GM21737 (cell line): Measurements from ENCODE around the gene ELL2.
A peak's percentile ranks its signal among the peaks of the same experiment; 100 is the strongest.
"Not testable (repeated sequence)": the region's sequence is repeated elsewhere in the genome, so short reads cannot be mapped to it uniquely, and the experiment has no call there.

Source experiments
- ATAC-seq: cut with Tn5 transposase; IDR thresholded peaks from one replicate; pipeline ENCODE4 v1.9.1; 2021; ENCODE audit warnings: mild to moderate bottlenecking, moderate library complexity; ENCODE audit not compliant: unreplicated experiment

ELL2 gene

GRCh38 chr5:95862671-95863382 is 98.8 kb downstream of the ELL2 start:
- ATAC-seq = no peak

DNA sequence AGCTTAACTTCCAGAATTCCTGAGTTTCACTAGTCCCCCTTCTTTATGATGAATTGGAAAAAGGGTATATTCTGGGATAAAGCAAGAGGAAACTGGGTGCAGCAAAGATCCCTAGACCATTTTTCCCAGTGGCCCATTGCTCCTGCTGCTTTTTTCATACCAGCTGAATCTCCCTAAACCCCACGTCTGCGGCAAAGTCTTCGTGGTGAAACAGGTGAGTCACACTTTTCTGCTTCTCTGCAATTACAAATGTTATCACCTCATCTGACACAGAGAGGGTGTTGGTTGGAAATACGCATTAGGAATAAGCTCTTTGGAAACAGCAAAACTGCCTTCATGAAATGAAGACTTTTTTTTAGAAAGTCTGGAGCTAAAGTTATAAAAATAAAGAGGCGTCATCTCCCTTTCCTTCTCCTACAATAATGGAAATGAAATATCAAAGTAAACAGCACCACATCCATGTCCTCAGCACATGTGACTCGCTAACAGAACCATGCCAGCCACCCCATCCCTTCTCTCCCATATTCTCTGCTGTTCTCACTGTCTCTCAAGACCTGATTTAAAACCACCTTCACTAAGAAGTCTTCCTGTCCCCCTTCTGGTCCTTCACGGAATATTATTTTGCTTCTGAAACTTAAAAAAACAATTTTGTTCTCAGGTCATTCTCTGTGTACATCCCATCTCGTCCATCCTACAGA is 99.6 kb downstream of the ELL2 start:
- ATAC-seq = no peak

GRCh38 chr5:95861221-95861863 is 100.3 kb downstream of the ELL2 start:
- ATAC-seq = no peak

GRCh38 chr5:95859661-95860060 is 102.0 kb downstream of the ELL2 start:
- ATAC-seq = no peak

- ATAC-seq = peak; percentile 94
These were observed 102.7 kb downstream of the ELL2 start for GRCh38 chr5:95858661-95859595.

- ATAC-seq = no peak
These were observed 103.6 kb downstream of the ELL2 start for GRCh38 chr5:95858023-95858461.

- no peak for ATAC-seq
These were observed 104.3 kb downstream of the ELL2 start for GRCh38 chr5:95857185-95857945.

DNA sequence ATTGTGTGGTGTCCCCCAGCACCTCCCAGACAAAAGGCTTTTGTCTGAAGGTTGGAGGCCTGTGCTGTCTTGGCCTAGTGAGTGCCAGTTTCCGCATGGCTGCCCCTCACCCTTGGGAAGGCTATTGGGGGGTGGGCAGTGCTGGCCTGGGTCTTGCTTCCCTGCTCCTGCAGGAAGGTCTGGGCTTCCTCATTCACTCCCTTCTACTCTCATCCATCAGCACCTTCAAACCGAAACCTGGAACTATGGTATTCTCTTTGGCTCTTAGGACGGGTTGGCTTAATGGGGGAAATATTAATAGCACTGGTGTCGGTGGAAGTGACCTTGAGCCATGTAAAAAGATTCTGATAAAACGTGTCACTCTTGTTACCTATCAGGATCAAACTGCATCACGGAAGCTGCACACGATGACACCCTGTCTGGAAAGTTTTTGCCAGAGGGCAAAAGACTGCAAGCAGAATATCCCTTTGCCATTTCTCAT is 105.1 kb downstream of the ELL2 start:
- ATAC-seq = no peak

- ATAC-seq = no peak
These were observed 108.2 kb downstream of the ELL2 start for GRCh38 chr5:95853490-95853889.

DNA sequence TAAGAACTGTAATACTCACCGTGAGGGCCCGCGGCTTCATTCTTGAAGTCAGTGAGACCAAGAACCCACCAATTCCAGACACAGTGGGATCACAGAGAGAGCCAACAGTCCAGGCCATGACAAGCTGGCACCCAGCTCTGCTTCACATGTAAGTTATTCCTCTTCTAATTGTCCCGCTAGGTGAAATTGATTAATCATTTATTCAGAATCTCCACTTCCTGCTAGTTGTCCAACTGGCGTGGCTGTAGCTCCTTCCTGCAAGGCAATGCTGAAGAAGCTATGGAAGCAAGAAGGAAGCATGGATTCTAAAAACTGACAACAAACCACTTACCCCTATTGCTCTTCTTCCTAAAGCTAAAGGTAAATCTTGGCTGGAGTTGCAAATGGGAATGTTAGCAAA is 109.1 kb downstream of the ELL2 start:
- no peak for ATAC-seq

DNA sequence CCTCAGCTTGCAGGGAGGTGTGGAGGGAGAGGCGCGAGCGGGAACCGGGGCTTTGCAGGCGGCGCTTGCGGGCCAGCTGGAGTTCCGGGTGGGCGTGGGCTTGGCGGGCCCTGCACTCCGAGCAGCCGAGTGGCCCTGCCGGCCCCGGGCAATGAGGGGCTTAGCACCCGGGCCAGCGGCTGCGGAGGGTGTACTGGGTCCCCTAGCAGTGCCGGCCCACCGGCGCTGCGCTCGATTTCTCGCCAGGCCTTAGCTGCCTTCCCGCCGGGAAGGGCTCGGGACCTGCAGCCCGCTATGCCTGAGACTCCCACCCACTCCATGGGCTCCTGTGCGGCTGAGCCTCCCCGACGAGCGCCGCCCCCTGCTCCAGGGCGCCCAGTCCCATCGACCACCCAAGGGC is 110.5 kb downstream of the ELL2 start:
- not testable (repeated sequence) for ATAC-seq

DNA sequence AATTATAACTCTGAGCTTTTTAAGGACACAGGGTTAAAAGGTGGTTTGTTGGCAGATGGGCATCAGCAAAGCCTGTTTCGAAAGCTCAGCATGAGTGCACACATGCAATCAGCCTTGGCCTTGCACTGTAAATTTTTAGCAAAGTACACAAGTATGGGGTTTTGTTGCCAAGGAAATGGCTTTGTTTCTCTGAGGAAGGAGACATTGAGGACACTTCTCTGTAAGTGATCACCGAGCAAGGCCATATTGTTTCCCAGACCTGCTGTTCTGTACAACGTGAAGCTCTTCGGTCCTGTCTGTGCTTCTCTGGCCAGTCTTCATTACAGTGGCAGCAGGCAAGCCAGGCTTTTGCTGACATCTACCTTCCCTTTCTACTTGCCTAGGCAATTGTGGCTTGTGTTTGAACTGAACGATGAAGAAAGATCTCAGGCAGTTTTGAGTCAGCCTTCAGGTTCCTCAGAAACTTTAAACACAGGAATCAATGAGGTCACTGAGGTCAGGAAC is 111.2 kb downstream of the ELL2 start:
- ATAC-seq = no peak

DNA sequence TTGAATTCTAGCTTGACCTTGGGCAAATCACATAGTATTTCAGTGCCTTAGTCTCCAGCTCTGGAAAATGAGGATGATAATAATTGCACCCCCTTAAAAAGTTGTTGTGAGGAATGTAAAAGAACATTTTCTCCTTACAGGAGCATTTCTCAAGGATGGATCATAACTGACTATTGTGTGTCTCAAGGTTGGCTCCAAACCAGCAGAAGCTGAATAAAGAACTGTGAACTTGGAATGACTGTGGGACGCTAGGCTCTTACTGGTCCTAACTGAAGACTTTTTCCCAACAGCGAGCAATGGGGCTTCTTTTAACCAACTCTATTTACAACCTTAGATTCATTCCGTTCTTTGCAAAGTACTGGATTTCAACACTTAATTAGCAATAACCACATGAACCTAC is 113.0 kb downstream of the ELL2 start:
- no peak for ATAC-seq

DNA sequence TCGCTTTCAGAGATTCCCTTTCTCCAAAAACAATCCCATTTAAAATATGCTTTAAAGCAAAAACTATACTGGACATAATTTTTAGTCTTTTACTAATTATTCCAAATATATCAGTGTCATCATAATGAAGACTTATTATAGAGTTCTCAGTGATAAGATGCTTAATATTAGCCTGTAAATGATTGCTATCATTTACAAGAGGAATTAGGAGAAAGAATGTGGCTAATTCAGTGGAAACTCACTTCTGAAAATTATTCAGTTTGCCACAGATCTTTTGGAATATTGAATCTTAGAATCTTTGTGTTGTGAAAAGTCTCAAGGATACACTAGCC is 114.4 kb downstream of the ELL2 start:
- no peak for ATAC-seq

GRCh38 chr5:95846554-95847260 is 114.9 kb downstream of the ELL2 start:
- ATAC-seq = peak; percentile 55

DNA sequence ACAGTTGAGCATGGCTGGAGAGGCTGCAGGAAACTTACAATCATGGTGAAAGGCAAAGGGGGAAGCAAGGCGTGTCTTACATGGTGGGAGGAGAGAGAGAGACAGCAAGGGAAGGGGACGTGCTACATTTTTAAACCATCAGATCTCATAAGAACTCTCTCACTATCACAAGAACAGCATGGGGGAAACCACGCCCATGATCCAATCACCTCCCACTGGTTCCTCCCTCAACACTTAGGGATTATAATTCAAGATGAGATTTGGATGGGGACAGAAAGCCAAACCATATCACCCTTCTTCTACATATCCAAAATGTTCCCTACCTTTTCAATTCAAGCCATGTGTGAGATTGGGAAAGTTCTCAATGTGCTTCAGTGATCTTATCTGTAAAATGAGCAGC is 116.3 kb downstream of the ELL2 start:
- ATAC-seq = no peak

DNA sequence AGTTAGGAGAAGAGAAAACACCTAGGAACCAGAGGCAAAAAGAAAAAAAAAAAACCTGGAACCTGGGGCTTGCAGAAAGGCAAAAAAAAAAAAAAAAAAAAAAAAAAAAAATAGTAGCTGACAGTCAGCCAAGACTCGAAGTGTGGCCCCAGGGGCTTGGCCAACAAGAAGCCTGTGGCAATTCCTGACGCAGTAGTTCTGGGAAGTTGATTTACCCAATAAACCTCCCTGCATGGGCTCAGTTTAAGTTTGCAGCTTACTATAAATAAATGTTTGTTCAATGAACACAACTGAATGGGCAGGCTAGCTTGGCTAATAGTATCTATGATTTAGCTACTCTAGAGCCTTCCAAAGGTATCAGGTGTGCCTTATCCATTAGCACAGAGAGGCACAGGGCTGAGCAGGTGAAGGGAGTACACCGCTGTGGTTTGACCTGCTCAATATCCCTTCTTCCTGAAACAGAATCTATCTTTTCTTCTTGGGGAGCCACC is 117.9 kb downstream of the ELL2 start:
- ATAC-seq = no peak

- ATAC-seq = peak; percentile 89
These were observed 118.7 kb downstream of the ELL2 start for GRCh38 chr5:95842854-95843544.
